ENCODE results near the gene ANKRD12.

- no peak for TF ChIP-seq CTCF (IDR thresholded peaks at IDR 0.05)
- no peak for TF ChIP-seq EP300 (IDR thresholded peaks at IDR 0.05)
Observed at GRCh38 chr18:9182852-9183399, 46.3 kb downstream of the ANKRD12 start.

Measured in upper lobe of left lung (tissue), 4 donors.